OCI-LY1 (cell line): ENCODE data around the gene SPRED3.

Source experiments
- H2AFZ ChIP-seq: fragments of 200-600 bp; sonication (generic), shearing (Covaris generic); 2 replicates; pipeline ENCODE4 v1.6.0; 2014; ENCODE audit warnings: antibody characterized with exemption, mild to moderate bottlenecking, low read length
- H3F3A ChIP-seq: fragments of 200-600 bp; sonication (generic), shearing (Covaris generic); 2 replicates; pipeline ENCODE4 v1.6.0; 2014; ENCODE audit warnings: mild to moderate bottlenecking, antibody characterized with exemption, low read length, moderate library complexity; ENCODE audit not compliant: insufficient read depth
- H3K27ac ChIP-seq: fragments of 200-600 bp; sonication (generic); 2 replicates; pipeline ENCODE4 v1.5.1; 2014; ENCODE audit warnings: low read length, mixed run types, mild to moderate bottlenecking, low read depth; ENCODE audit not compliant: poor library complexity, severe bottlenecking
- H3K27me3 ChIP-seq: fragments of 200-600 bp; sonication (generic); 2 replicates; pipeline ENCODE4 v1.6.0; 2014; ENCODE audit warnings: antibody characterized with exemption, mild to moderate bottlenecking, low read length, moderate library complexity; ENCODE audit not compliant: insufficient read depth
- H3K36me3 ChIP-seq: fragments of 200-600 bp; sonication (generic); 2 replicates; pipeline ENCODE4 v1.6.1; 2014; ENCODE audit warnings: mild to moderate bottlenecking, antibody characterized with exemption, low read length, moderate library complexity, mixed read lengths; ENCODE audit not compliant: insufficient read depth
- H3K4me1 ChIP-seq: fragments of 200-600 bp; sonication (generic); 2 replicates; pipeline ENCODE4 v1.5.1; 2014; ENCODE audit warnings: mild to moderate bottlenecking, low read length, moderate library complexity; ENCODE audit not compliant: insufficient read depth, severe bottlenecking
- H3K4me2 ChIP-seq: fragments of 200-600 bp; sonication (generic), shearing (Covaris generic); 2 replicates; pipeline ENCODE4 v1.6.1; 2014; ENCODE audit warnings: low read length
- H3K4me3 ChIP-seq: fragments of 200-600 bp; sonication (generic); 2 replicates; pipeline ENCODE4 v1.5.1; 2014; ENCODE audit warnings: low read length, low read depth, mild to moderate bottlenecking, mixed read lengths; ENCODE audit not compliant: poor library complexity, severe bottlenecking
- H3K79me2 ChIP-seq: fragments of 200-600 bp; shearing (Covaris generic); 2 replicates; pipeline ENCODE4 v1.6.1; 2016; ENCODE audit warnings: mixed run types, low read length, mixed read lengths; ENCODE audit not compliant: insufficient read depth
- H3K9ac ChIP-seq: fragments of 200-600 bp; sonication (generic), shearing (Covaris generic); 2 replicates; pipeline ENCODE4 v1.6.1; 2014; ENCODE audit warnings: mild to moderate bottlenecking, low read length, mixed read lengths
- H3K9me2 ChIP-seq: fragments of 200-600 bp; sonication (generic), shearing (Covaris generic); 2 replicates; pipeline ENCODE4 v1.6.1; 2014; ENCODE audit warnings: low read depth, mild to moderate bottlenecking, low read length, mixed read lengths
- H3K9me3 ChIP-seq: fragments of 200-600 bp; shearing (Covaris generic); 2 replicates; pipeline ENCODE4 v1.6.1; 2014; ENCODE audit warnings: low read length, mixed read lengths
- H4K20me1 ChIP-seq: fragments of 200-600 bp; sonication (generic), shearing (Covaris generic); 2 replicates; pipeline ENCODE4 v1.6.0; 2016; ENCODE audit warnings: mild to moderate bottlenecking, low read length; ENCODE audit not compliant: insufficient read depth
- EZH2 ChIP-seq: fragments of 200-600 bp; sonication (generic), shearing (Covaris generic); IDR thresholded peaks from 2 replicates; pipeline ENCODE4 v1.8.0; 2017; ENCODE audit warnings: borderline replicate concordance, mixed run types, mild to moderate bottlenecking, antibody characterized with exemption, low read length, moderate library complexity, mixed read lengths
- TF ChIP-seq, protein P1 (sequence below): fragments of 200-600 bp; sonication (generic), shearing (Covaris generic); IDR thresholded peaks from 2 replicates; pipeline ENCODE4 v1.5.1; 2017; ENCODE audit warnings: mild to moderate bottlenecking, antibody characterized with exemption, low read length, moderate library complexity, mixed read lengths

SPRED3 gene

DNA sequence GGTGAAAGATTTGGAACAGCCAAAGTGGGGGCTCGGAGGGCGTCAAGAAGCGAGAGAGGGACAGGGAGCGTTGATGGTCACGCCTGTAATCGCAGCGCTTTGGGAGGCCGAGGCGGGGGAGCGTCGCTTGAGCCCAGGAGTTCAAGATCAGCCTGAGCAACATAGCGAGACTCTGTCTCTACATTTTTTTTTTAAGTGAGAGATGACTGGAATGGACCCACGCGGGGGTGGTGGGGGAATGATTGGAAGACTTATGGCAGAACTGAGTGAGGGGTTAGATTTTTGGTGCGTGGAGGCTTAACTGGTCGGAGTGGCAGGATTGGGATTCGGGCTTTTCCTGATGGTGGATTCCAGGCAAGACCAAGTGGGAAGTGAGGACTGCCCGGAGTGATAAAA, 13.4 kb upstream of the SPRED3 start:
- Histone ChIP-seq H3K36me3 (peaks cover 25% of the 10 kb centered on the region), H3K27ac (peak overlapping the region; percentile 42), H3K27me3 (no peaks in the 10 kb centered on the region), H3K9me3 (no peaks in the 10 kb centered on the region), H3K9ac (peak overlapping the region; percentile 93), H4K20me1 (no peaks in the 10 kb centered on the region), H3K4me1 (peaks cover 23% of the 10 kb centered on the region), H3K4me3 (peak overlapping the region; percentile 74), H3F3A (no peaks in the 10 kb centered on the region), H2AFZ (no peak overlapping the region), H3K4me2 (peak overlapping the region; percentile 96), H3K79me2 (peaks cover 13% of the 10 kb centered on the region), H3K9me2 (no peaks in the 10 kb centered on the region)
- TF ChIP-seq, protein P1, sequence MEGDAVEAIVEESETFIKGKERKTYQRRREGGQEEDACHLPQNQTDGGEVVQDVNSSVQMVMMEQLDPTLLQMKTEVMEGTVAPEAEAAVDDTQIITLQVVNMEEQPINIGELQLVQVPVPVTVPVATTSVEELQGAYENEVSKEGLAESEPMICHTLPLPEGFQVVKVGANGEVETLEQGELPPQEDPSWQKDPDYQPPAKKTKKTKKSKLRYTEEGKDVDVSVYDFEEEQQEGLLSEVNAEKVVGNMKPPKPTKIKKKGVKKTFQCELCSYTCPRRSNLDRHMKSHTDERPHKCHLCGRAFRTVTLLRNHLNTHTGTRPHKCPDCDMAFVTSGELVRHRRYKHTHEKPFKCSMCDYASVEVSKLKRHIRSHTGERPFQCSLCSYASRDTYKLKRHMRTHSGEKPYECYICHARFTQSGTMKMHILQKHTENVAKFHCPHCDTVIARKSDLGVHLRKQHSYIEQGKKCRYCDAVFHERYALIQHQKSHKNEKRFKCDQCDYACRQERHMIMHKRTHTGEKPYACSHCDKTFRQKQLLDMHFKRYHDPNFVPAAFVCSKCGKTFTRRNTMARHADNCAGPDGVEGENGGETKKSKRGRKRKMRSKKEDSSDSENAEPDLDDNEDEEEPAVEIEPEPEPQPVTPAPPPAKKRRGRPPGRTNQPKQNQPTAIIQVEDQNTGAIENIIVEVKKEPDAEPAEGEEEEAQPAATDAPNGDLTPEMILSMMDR, result no peak
- TF ChIP-seq EZH2, result no peak

DNA sequence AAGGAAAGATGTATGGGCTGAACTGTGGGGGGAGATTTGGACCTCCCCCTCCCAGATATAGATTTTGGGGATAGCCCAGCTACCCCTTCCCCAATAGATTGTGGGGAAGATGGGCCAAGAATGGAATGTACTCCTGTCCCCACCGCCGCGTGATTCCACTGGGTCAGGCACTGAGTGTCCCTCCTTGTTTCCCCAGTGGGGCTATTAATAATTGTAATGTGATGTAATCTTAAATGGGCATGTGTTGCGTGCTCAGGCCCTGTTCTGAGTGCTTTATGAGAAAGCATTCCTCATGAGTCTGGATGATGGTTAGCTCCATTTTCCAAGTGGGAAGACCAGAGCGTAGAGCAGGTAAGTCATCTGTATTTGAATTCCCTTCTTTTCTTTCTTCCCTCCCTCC, 12.7 kb upstream of the SPRED3 start:
- Histone ChIP-seq H3F3A (no peaks in the 10 kb centered on the region), H4K20me1 (no peaks in the 10 kb centered on the region), H3K4me1 (peaks cover 23% of the 10 kb centered on the region), H3K27me3 (no peaks in the 10 kb centered on the region), H3K27ac (no peak overlapping the region), H2AFZ (no peak overlapping the region), H3K79me2 (peaks cover 13% of the 10 kb centered on the region), H3K9me2 (no peaks in the 10 kb centered on the region), H3K4me3 (peak overlapping the region; percentile 74), H3K9me3 (no peaks in the 10 kb centered on the region), H3K36me3 (peaks cover 32% of the 10 kb centered on the region), H3K9ac (peak overlapping the region; percentile 93), H3K4me2 (peak overlapping the region; percentile 96)
- TF ChIP-seq, protein P1, result no peak
- TF ChIP-seq EZH2, result no peak

DNA sequence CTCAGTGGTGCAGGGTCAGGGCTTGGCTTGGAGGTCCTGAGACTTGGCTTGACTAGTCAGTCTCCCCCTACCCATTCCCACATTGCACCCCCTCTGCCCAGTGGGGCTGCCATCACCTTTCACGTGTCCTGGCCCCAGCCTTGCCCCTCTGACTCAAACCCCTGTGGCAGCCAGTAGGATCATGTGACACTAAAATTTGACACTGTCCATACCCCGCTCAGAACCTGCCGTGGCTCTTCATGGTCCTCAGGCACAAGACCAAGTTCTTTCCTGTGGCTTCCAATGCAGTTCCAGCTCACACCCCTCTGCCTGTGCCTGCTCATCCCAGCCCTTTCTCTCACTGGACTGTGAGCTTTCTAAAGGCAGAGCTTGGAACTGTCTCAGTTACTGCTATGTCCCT, 11.9 kb upstream of the SPRED3 start:
- no peaks in the 10 kb centered on the region for H4K20me1 ChIP-seq
- H3K9me2 ChIP-seq, result no peaks in the 10 kb centered on the region
- no peak overlapping the region for H3K4me3 ChIP-seq
- H2AFZ ChIP-seq, result no peak overlapping the region
- no peak overlapping the region for H3K9ac ChIP-seq
- peak overlapping the region; percentile 96; the same call in 1 of the 2 replicates for H3K4me2 ChIP-seq
- H3K27ac ChIP-seq, result no peak overlapping the region
- no peaks in the 10 kb centered on the region for H3K9me3 ChIP-seq
- H3F3A ChIP-seq, result no peaks in the 10 kb centered on the region
- peaks cover 13% of the 10 kb centered on the region for H3K79me2 ChIP-seq
- peaks cover 23% of the 10 kb centered on the region for H3K4me1 ChIP-seq
- no peaks in the 10 kb centered on the region for H3K27me3 ChIP-seq
- peaks cover 40% of the 10 kb centered on the region for H3K36me3 ChIP-seq
- TF ChIP-seq, protein P1, result no peak
- no peak for TF ChIP-seq EZH2
